ENCODE measurements around the gene KLHL41. TPM values are rescaled to one million over a fixed set of nuclear protein-coding genes. Genes with fewer than 3 reads are reported as not detected.
A peak's percentile ranks its signal among the peaks of the same experiment; 100 is the strongest.
"Not testable (repeated sequence)": the region's sequence is repeated elsewhere in the genome, so short reads cannot be mapped to it uniquely, and the experiment has no call there.

The KLHL41 gene
- total and polyA plus RNA-seq, 8 donors, result 1.2 to 2.1 (median 1.5) TPM

DNA sequence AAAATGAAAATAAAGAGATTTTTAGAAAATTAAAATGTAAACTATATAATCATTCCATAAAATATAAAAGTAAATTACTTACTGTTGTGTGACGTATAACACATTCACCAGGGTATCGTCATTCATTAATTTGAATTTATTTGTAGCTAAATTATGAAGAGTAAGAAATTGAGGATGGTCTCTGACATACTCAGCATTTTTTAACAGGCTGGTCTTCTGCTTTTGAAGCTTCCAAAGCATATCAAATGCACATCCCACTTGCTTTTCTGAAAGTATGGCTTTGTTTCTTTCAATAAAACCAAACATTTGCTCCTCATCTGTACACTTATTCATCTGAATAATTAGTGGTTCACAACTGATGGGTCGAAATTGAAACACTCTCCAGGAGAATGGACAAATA is 62.1 kb downstream of the KLHL41 start:
- Histone ChIP-seq H3K9me3 (no peaks in the 10 kb centered on the region), H3K36me3 (peaks cover 0 to 13% of the 10 kb centered on the region in 2 donors), H3K27me3 (no peaks in the 10 kb centered on the region), H3K4me3 (no peak overlapping the region), H3K4me1 (peaks cover 0 to 31% of the 10 kb centered on the region in 2 donors), H3K27ac (no peak overlapping the region)
- ATAC-seq (no peak), DNase-seq (no peak)
- TF ChIP-seq, protein P1, sequence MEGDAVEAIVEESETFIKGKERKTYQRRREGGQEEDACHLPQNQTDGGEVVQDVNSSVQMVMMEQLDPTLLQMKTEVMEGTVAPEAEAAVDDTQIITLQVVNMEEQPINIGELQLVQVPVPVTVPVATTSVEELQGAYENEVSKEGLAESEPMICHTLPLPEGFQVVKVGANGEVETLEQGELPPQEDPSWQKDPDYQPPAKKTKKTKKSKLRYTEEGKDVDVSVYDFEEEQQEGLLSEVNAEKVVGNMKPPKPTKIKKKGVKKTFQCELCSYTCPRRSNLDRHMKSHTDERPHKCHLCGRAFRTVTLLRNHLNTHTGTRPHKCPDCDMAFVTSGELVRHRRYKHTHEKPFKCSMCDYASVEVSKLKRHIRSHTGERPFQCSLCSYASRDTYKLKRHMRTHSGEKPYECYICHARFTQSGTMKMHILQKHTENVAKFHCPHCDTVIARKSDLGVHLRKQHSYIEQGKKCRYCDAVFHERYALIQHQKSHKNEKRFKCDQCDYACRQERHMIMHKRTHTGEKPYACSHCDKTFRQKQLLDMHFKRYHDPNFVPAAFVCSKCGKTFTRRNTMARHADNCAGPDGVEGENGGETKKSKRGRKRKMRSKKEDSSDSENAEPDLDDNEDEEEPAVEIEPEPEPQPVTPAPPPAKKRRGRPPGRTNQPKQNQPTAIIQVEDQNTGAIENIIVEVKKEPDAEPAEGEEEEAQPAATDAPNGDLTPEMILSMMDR (IDR thresholded peaks at IDR 0.05), result no peak
- intact Hi-C loops (cut with DNase I), result no loop called here

- intact Hi-C loops (cut with DNase I), result no loop called here
These were observed 62.7 kb downstream of the KLHL41 start for GRCh38 chr2:169572189-169572588.

DNA sequence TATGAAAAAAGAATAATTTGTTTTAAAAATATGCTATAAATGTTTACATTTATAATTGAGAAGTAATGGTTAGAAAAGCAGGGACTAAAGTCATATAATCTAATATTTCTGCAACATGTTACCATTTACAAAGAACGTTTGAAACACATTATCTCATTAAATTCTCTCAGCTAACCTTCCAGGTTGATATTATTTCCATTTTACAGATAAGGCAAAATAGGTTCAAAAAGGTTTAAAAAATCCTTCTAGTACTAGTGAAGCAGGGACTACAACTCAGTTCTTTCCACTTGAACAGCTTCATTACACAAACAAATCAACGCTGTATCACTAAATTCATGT is 63.3 kb downstream of the KLHL41 start:
- ATAC-seq (no peak), DNase-seq (no peak)
- intact Hi-C loops (cut with DNase I), result no loop called here
- H3K36me3 ChIP-seq, result peaks cover 0 to 9% of the 10 kb centered on the region in 2 donors
- H3K27me3 ChIP-seq, result no peaks in the 10 kb centered on the region
- peaks cover 0 to 31% of the 10 kb centered on the region in 2 donors for H3K4me1 ChIP-seq
- H3K27ac ChIP-seq, result no peak overlapping the region
- H3K9me3 ChIP-seq, result no peaks in the 10 kb centered on the region
- TF ChIP-seq, protein P1 (IDR thresholded peaks at IDR 0.05), result no peak
- H3K4me3 ChIP-seq, result peak overlapping the region; percentile 68 to 81

More at GRCh38 chr2:169572189-169572588, 62.7 kb downstream of the KLHL41 start:
- Histone ChIP-seq H3K9me3 (no peaks in the 10 kb centered on the region), H3K4me3 (no peak overlapping the region), H3K4me1 (peaks cover 0 to 31% of the 10 kb centered on the region in 2 donors), H3K36me3 (peaks cover 0 to 9% of the 10 kb centered on the region in 2 donors), H3K27me3 (no peaks in the 10 kb centered on the region), H3K27ac (no peak overlapping the region)
- ATAC-seq (no peak), DNase-seq (no peak)
- TF ChIP-seq, protein P1 (IDR thresholded peaks at IDR 0.05), result no peak

DNA sequence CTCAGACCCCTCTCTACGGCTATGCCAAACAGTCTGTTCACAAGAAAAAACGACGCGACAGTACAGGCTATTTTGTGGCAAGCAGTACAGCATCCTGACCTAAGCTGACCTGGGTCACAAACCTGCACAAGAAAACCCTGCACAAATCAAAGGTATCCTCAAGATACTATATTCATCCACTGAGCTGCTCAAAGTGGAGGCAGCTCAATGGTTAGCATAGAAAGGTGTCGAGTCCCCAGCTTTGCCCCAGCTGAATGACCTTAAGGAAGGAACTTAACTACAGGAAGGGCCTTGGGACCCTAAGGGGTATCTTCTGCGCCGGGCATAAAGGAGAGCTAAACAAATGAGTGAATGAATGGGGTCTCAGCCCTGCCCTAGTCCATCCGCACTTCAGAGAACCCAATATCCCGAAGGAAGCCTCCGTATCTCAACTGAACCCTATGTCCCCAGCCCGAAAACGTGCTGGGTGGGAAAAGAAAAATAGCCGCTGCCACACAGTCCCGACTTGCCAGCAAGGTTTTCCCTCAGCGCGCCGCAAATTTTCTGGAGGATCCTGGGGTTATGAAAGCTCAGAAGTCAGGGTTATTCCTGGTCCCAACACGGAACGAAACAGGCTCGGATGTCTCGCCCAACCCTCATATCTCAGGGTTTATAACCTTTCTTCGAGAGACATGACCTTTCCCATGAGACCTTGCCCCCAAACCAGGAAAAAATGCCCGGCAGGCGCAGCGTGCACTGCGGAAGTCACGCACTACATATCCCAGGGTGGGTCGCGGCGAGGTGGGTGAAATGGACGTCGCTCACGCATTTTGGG is 63.9 kb downstream of the KLHL41 start, which contains the start of gene FASTKD1:
Gene FASTKD1, minus strand, starts transcription at position 706 of the 814 bp plus-strand sequence. CDS start 1,836 bp downstream, outside the sequence.
- intact Hi-C loops (cut with DNase I), result no loop called here
- ATAC-seq, result peak; percentile 100
- Histone ChIP-seq H3K4me3 (peak within 1 kb of the TSS; percentile 68 to 81), H3K27me3 (no peaks in the 10 kb centered on the region), H3K4me1 (peaks cover 0 to 31% of the 10 kb centered on the region in 2 donors), H3K9me3 (no peaks in the 10 kb centered on the region), H3K36me3 (peaks cover 0 to 9% of the 10 kb centered on the region in 2 donors), H3K27ac (peak within 1 kb of the TSS; percentile 74 to 79)
- DNase-seq, result peak; percentile 77 to 95 (median 92)
- TF ChIP-seq, protein P1 (IDR thresholded peaks at IDR 0.05), result no peak

GRCh38 chr2:169573974-169574299 is 64.4 kb downstream of the KLHL41 start:
- DNase-seq, result no peak
- Histone ChIP-seq H3K4me1 (peaks cover 0 to 31% of the 10 kb centered on the region in 2 donors), H3K27me3 (no peaks in the 10 kb centered on the region), H3K27ac (peak overlapping the region in 1 of 2 donors; percentile 79), H3K36me3 (peaks cover 0 to 9% of the 10 kb centered on the region in 2 donors), H3K9me3 (no peaks in the 10 kb centered on the region), H3K4me3 (peak overlapping the region in 1 of 2 donors; percentile 81)
- intact Hi-C loops (cut with DNase I), result no loop called here
- no peak for ATAC-seq
- TF ChIP-seq, protein P1 (IDR thresholded peaks at IDR 0.05), result no peak

GRCh38 chr2:169574539-169574938 is 65.0 kb downstream of the KLHL41 start:
- H3K27me3 ChIP-seq; DNase-seq; H3K9me3 ChIP-seq; H3K36me3 ChIP-seq; H3K4me3 ChIP-seq; intact Hi-C loops (cut with DNase I); H3K27ac ChIP-seq: not testable (repeated sequence)
- peak; percentile 12 for ATAC-seq
- peaks cover 0 to 31% of the 10 kb centered on the region in 2 donors for H3K4me1 ChIP-seq

GRCh38 chr2:169575264-169575663 is 65.8 kb downstream of the KLHL41 start:
- ATAC-seq, result not testable (repeated sequence)

More at GRCh38 chr2:169575264-169575663, 65.8 kb downstream of the KLHL41 start:
- H3K4me3 ChIP-seq; intact Hi-C loops (cut with DNase I); H3K36me3 ChIP-seq; H3K27me3 ChIP-seq; H3K27ac ChIP-seq; DNase-seq; H3K9me3 ChIP-seq: not testable (repeated sequence)
- H3K4me1 ChIP-seq, result peaks cover 0 to 28% of the 10 kb centered on the region in 2 donors

Measured in left lung (tissue), 10 donors.